ENCODE results near the gene SYTL1.

Gene SYTL1

DNA sequence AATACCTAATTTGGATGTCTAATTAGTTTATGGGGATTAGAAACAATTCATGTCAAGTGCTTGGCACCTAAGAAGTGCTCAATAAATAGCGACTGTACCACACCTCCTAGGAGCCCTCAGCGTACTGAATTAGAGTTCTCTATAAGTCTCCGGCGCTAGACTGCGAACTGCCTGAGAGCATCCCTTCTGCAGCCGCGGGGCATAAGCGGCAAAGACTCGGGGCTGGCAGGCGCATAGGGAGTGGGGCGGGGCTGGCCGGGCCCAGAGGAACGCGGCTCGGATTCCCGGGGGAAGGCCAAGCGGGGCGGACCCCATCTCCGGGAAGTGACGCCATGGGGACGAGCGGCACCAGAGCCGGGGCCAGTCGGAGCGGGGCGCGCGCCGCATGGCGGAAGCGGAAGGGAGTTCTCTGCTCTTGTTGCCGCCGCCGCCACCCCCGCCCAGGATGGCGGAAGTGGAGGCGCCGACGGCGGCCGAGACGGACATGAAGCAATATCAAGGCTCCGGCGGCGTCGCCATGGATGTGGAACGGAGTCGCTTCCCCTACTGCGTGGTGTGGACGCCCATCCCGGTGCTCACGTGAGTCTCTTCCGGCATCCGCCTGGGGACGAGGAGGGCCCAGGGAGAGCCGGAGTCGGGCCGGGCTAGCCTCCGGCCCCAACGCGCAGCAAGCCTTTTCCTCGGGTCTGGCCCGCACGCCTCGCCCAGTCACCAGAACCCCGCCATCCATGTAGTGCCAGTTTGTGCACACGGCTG, 19.8 kb upstream of the SYTL1 start, which contains the start of gene TMEM222:
TSS of gene TMEM222 (plus strand) at position 351 of the 756 bp plus-strand sequence. CDS start at position 386, 35 bp downstream.
- peak; percentile 96 for DNase-seq (ENCODE audit: low spot score)

GRCh38 chr1:27322569-27323240, 19.1 kb upstream of the SYTL1 start:
- DNase-seq (ENCODE audit: low spot score), result no peak

- no peak for DNase-seq (ENCODE audit: low spot score)
Measured at GRCh38 chr1:27325286-27325685, 16.5 kb upstream of the SYTL1 start.

- no peak for DNase-seq (ENCODE audit: low spot score)
Measured at GRCh38 chr1:27327964-27328363, 13.9 kb upstream of the SYTL1 start.

- no peak for DNase-seq (ENCODE audit: low spot score)
Measured at GRCh38 chr1:27330786-27331185, 11.0 kb upstream of the SYTL1 start.

DNA sequence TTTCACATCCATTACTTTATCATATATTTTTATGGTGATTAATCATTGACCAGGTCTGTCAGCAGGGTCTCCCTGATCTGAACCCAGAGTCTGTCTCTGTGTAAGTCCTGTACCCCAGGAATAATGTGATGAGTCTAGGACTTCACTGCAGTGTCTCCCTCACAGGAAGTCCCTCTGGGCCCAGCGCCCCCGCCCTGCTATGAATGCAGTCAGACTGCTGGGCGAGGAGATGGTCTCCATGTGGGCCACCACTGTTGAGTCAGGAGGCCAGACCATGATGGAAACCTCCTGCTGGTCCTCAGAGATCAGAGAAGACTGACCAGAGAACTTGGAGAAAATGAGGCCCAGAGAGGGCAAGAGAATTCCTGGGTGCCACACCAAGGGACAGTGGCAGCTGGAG, 10.4 kb upstream of the SYTL1 start:
- no peak for DNase-seq (ENCODE audit: low spot score)

GRCh38 chr1:27331922-27332321, 9.9 kb upstream of the SYTL1 start:
- DNase-seq (ENCODE audit: low spot score), result no peak

DNA sequence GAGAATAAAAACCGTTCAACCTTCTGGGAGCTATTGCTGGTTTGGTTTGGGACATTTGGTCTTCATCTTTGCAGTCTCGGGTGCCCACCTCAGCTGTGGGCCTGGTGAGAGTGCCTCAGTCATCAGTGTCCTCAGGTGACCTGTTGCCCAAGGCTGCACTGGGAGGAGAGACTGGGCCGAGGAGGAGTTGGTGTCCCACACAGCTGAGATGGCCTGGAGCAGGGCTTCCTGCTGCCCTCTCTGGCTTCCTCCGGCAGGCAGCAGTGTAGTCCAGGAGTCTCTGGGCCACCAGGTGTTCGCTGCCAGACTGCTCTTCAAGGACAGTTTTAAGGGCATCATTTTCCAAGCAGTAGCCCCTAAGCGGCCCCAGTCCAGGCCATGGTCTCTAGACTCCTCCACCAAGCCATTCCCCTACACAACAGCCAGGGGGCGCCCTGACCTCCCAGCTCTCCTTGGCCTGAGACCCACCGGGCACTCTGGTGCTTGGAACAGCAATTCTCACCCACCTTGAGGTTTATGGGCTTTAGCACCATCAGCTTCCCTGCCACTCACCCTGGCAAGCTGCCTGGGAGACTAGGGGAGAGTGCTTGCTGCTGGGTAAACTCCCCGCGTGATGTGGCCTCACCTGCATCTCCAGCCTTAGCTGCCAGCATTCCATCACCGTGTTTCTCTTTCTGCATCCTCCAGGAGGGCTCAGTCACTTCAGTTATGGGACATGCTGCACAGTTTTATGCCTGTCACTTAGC, 9.1 kb upstream of the SYTL1 start:
- peak; percentile 62 for DNase-seq (ENCODE audit: low spot score)

- no peak for DNase-seq (ENCODE audit: low spot score)
Measured at GRCh38 chr1:27333717-27334279, 8.0 kb upstream of the SYTL1 start.

- DNase-seq (ENCODE audit: low spot score), result no peak
Measured at GRCh38 chr1:27335506-27336422, 6.1 kb upstream of the SYTL1 start.

DNA sequence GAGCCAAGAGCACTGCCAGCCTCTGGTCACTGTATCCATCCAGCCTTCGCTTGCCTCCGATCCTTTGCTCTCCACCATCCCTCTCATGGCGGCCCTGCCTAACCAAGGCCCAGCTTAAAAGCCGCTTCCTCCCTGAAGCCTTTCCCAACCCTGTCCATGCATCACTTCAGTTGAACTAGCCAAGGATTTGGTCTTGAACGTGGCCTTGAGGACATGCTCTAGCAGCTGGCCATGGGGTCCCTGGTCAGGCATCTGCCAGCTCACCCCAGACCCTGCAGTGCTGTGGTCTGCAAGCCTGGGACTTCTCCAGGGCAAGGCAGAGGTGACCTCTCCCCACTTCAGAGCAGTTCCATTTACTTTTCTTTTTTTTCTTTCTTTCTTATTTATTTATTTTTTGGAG, 5.1 kb upstream of the SYTL1 start:
- no peak for DNase-seq (ENCODE audit: low spot score)

DNA sequence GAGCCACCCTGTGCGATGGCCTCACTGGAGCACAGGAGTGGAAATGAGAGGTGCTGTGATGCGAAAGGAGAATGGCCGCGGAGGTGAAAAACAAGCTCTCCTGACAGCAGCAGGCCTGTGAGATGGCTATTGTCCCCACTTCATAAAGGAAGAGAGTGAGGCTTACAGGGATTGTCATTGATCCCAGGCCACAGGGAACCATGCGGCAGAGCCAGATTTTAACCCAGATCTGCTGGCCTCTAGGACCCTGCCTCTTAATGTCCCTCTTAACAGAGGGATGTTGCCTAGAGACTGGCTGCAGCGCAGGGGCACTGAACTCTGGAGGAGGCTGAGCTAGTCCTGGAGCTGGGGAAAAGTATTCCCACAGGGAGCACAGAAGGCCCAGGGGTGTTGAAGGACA, 3.1 kb upstream of the SYTL1 start:
- no peak for DNase-seq (ENCODE audit: low spot score)

DNA sequence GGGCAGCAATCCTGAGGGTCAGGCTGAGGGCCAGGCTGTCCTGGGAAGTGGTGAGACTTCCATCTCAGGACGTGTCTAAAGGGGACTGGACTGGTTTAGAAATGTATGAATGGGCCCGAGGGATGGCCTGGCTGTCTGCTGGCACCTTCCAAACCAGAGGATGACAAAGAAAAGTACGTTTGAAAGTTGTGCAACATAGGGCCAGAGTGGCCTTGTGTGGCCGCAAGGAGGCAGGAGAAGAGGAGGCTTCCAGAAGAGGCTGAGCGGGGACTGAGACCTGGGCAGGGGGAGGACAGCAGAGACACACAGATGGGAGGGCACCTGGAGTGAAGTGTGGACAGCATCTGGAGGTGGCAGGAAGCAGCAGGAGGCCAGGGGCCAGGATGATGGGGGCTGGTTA, 2.6 kb upstream of the SYTL1 start:
- DNase-seq (ENCODE audit: low spot score), result no peak

DNA sequence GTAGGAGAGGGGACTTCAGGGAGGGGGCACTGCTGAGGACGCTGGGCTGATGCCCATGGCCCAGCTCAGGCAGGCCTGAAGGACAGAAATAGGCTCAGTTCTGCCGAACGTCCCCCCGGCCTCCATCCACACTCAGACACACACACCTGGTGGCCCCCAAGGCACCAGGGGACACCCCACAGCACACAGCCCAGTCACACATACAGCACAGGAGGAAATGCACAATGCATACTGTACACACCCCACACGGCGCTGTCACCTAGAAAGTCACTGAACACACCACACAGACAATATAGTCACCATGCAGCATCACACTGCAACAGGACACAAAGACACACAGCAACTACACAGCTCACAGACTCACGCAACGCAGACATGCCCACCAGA, 562 bp downstream of the SYTL1 start:
- peak; percentile 52 for DNase-seq (ENCODE audit: low spot score)

- DNase-seq (ENCODE audit: low spot score), result peak; percentile 85
Measured at GRCh38 chr1:27342778-27343638, 1.2 kb downstream of the SYTL1 start.

- no peak for DNase-seq (ENCODE audit: low spot score)
Measured at GRCh38 chr1:27343639-27344025, 1.8 kb downstream of the SYTL1 start.

- no peak for DNase-seq (ENCODE audit: low spot score)
Measured at GRCh38 chr1:27345272-27345671, 3.5 kb downstream of the SYTL1 start.

- DNase-seq (ENCODE audit: low spot score), result no peak
Measured at GRCh38 chr1:27346357-27346756, 4.5 kb downstream of the SYTL1 start.

- DNase-seq (ENCODE audit: low spot score), result no peak
Measured at GRCh38 chr1:27346991-27347624, 5.3 kb downstream of the SYTL1 start.
